Measurements from ENCODE around the gene PRR30. TPM values are rescaled to one million over a fixed set of nuclear protein-coding genes. Genes with fewer than 3 reads are reported as not detected.

PRR30 gene
- polyA plus RNA-seq, 1 of the 3 experiments (the other 2 are of a cell fraction): not detected

DNA sequence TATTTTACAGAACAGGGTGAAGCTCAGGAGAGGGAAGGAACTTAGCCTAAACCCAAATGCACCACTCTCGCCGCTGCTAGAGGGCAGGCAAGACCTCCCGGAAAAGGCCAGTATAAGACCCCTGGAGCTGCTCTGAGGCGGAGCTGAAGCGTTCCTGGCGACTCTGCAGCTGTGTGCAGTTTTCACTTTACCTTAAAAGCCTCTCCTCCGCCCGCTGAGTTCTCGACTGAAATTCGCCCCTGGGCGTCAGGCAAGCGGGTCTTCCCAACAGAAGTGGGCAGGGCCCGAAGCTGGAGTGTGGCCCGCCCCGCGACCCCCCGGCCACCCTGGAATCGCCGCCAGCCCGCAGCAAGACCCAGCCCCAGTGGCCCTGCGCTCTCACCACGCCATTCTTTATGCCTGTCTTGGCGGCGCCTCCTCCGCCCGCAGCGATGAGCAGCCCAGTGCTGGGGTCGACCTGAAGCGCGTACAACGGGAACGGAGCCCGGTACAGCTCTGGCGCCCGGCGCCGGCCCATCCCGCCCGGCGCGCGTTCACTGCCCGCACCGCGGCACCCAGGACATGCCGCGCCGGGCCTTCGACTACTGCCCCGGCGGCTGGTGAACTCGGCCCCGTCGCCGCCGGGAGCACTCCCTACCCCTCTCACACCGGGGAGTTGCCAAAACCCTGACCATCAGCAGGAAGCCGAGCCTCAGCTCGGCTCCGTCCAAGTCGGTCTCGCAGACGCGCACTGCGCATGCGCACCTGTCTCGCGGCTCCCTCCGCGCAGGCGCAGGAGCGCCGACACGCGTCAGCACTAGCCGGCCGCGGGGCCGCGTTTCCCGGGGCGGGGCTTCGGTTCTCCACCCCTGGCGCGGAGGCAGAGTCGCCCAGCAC lies 5.1 kb downstream of the PRR30 start, which contains the start of gene PREB (continued):
- TF ChIP-seq, protein P1, sequence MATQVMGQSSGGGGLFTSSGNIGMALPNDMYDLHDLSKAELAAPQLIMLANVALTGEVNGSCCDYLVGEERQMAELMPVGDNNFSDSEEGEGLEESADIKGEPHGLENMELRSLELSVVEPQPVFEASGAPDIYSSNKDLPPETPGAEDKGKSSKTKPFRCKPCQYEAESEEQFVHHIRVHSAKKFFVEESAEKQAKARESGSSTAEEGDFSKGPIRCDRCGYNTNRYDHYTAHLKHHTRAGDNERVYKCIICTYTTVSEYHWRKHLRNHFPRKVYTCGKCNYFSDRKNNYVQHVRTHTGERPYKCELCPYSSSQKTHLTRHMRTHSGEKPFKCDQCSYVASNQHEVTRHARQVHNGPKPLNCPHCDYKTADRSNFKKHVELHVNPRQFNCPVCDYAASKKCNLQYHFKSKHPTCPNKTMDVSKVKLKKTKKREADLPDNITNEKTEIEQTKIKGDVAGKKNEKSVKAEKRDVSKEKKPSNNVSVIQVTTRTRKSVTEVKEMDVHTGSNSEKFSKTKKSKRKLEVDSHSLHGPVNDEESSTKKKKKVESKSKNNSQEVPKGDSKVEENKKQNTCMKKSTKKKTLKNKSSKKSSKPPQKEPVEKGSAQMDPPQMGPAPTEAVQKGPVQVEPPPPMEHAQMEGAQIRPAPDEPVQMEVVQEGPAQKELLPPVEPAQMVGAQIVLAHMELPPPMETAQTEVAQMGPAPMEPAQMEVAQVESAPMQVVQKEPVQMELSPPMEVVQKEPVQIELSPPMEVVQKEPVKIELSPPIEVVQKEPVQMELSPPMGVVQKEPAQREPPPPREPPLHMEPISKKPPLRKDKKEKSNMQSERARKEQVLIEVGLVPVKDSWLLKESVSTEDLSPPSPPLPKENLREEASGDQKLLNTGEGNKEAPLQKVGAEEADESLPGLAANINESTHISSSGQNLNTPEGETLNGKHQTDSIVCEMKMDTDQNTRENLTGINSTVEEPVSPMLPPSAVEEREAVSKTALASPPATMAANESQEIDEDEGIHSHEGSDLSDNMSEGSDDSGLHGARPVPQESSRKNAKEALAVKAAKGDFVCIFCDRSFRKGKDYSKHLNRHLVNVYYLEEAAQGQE (IDR thresholded peaks at IDR 0.05; ENCODE audit: low read depth, low read length): no peak
- no peak for TF ChIP-seq FOSL2 (IDR thresholded peaks at IDR 0.05; ENCODE audit: borderline replicate concordance, low read depth)
- no peak for TF ChIP-seq EZH2phosphoT487 (IDR thresholded peaks at IDR 0.05; ENCODE audit: borderline replicate concordance, low read depth)
- no peak for TF ChIP-seq RXRA (IDR thresholded peaks at IDR 0.05; ENCODE audit: borderline replicate concordance, low read depth)
- no peak for TF ChIP-seq MEF2A (IDR thresholded peaks at IDR 0.05; ENCODE audit: borderline replicate concordance, low read depth)
- TF ChIP-seq, protein P2, sequence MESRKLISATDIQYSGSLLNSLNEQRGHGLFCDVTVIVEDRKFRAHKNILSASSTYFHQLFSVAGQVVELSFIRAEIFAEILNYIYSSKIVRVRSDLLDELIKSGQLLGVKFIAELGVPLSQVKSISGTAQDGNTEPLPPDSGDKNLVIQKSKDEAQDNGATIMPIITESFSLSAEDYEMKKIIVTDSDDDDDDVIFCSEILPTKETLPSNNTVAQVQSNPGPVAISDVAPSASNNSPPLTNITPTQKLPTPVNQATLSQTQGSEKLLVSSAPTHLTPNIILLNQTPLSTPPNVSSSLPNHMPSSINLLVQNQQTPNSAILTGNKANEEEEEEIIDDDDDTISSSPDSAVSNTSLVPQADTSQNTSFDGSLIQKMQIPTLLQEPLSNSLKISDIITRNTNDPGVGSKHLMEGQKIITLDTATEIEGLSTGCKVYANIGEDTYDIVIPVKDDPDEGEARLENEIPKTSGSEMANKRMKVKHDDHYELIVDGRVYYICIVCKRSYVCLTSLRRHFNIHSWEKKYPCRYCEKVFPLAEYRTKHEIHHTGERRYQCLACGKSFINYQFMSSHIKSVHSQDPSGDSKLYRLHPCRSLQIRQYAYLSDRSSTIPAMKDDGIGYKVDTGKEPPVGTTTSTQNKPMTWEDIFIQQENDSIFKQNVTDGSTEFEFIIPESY (IDR thresholded peaks at IDR 0.05; ENCODE audit: borderline replicate concordance, low read depth): no peak
- TF ChIP-seq NRF1 (IDR thresholded peaks at IDR 0.05; ENCODE audit: low read depth, low read length): peak; percentile 100
- no peak for TF ChIP-seq TAF1 (IDR thresholded peaks at IDR 0.05; ENCODE audit: borderline replicate concordance, low read depth, low read length)
- peak; percentile 42; the same call in 1 of the 2 replicates for TF ChIP-seq SIN3A (IDR thresholded peaks at IDR 0.05; ENCODE audit: borderline replicate concordance, low read depth, low read length)

DNA sequence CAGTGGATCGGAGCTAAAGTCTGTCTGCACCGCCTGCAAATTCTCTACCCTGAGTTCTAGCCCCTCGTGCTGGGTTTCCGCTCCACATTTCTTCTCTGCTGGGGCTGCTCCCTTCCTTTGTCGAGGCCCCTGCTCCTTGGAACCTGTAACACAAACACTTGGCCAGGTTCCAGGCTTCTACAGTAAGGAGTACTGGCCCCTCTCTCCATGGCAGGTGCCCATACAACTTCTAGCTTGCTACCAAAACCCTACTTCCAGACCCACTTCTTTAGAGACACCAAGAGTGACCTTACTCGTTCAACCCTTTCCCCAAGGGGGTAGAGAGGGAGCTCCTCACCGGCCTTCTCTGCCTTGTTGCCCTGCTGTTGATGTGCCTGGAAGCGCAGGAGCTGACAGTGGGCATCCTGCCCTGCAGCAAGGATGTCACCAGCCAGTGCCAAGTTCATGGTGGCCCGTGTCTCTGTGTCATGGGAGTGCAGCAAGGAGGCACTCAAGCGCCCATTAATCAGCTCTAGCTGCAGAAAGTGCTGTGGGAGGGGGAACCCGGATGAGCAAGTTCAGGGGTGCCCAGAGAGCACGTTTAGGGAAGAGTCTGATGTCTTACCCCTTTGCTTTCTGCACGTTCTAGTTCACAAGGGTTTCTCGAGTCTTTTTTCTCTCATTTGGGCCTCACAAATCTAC lies 5.9 kb downstream of the PRR30 start:
- peak overlapping the region; percentile 83 for H3K9ac ChIP-seq
- no peaks in the 10 kb centered on the region for H3K9me3 ChIP-seq
- no peaks in the 10 kb centered on the region for H3K27me3 ChIP-seq (ENCODE audit: insufficient read depth)
- no peaks in the 10 kb centered on the region for H3K9me2 ChIP-seq
- H3K4me3 ChIP-seq (ENCODE audit: low read depth in 2 of 2, low read length in 1 of 2): peak overlapping the region; percentile 94 to 97
- H3F3A ChIP-seq (replicated peaks; ENCODE audit: insufficient read depth): no peaks in the 10 kb centered on the region
- H3K36me3 ChIP-seq (replicated peaks in 1 of 2; ENCODE audit: control insufficient read depth in 1 of 2, insufficient read depth in 2 of 2, low read length in 1 of 2): peaks cover 9 to 32% of the 10 kb centered on the region in 2 experiments
- peaks cover 21% of the 10 kb centered on the region for H3K79me2 ChIP-seq (ENCODE audit: insufficient read depth)
- DNase-seq: peak; percentile 55
- POLR2A ChIA-PET: interaction anchor here (0.8 to 2.6 kb wide), 6 partner anchors 10 to 58 kb away, joined by 3 to 18 read pairs (median 4); partner anchors contain the start of genes ABHD1, CGREF1 and KHK
- H3K4me1 ChIP-seq (ENCODE audit: control insufficient read depth in 1 of 2, insufficient read depth in 2 of 2, low read depth in 1 of 2, low read length in 1 of 2): peaks cover 7 to 14% of the 10 kb centered on the region in 2 experiments; a peak in 3 of 4 replicates
- H2AFZ ChIP-seq (ENCODE audit: low read depth): no peak overlapping the region
- H4K20me1 ChIP-seq (ENCODE audit: insufficient read depth): peaks cover 9% of the 10 kb centered on the region; the same call in 1 of the 2 replicates
- H3K4me2 ChIP-seq: peak overlapping the region; percentile 91
- whole genome bisulfite sequencing (ENCODE audit: low lambda C conversion rate): 49% methylated on average over 14 of the region's 14 CpGs
- CTCF ChIA-PET: interaction anchor here (0.8 to 6.3 kb wide), 23 partner anchors 9 to 174 kb away, joined by 3 to 43 read pairs (median 4); partner anchors contain the start of genes ABHD1, CGREF1, EMILIN1 and TCF23
- H3K27ac ChIP-seq (ENCODE audit: low read depth in 2 of 2, low read length in 1 of 2): no peak overlapping the region; a peak in 1 of 4 replicates
- no peak for TF ChIP-seq POLR2AphosphoS5 (IDR thresholded peaks at IDR 0.05; ENCODE audit: low read depth, low read length)
- no peak for TF ChIP-seq FOXM1 (IDR thresholded peaks at IDR 0.05; ENCODE audit: low read depth)
- no peak for TF ChIP-seq JUND (IDR thresholded peaks at IDR 0.05)
- TF ChIP-seq EP300 (IDR thresholded peaks at IDR 0.05; ENCODE audit: borderline replicate concordance in 1 of 2, low read depth in 1 of 2, low read length in 1 of 2): no peak
- no peak for TF ChIP-seq ELF1 (IDR thresholded peaks at IDR 0.05)
- TF ChIP-seq NRF1 (IDR thresholded peaks at IDR 0.05; ENCODE audit: low read depth, low read length): no peak
- TF ChIP-seq MXI1 (IDR thresholded peaks at IDR 0.05; ENCODE audit: low read depth, low read length): no peak
- TF ChIP-seq RXRA (IDR thresholded peaks at IDR 0.05; ENCODE audit: borderline replicate concordance, low read depth): no peak
- TF ChIP-seq, protein P3, sequence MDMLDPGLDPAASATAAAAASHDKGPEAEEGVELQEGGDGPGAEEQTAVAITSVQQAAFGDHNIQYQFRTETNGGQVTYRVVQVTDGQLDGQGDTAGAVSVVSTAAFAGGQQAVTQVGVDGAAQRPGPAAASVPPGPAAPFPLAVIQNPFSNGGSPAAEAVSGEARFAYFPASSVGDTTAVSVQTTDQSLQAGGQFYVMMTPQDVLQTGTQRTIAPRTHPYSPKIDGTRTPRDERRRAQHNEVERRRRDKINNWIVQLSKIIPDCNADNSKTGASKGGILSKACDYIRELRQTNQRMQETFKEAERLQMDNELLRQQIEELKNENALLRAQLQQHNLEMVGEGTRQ (IDR thresholded peaks at IDR 0.05; ENCODE audit: borderline replicate concordance, low read depth, low read length): no peak
- TF ChIP-seq CHD2 (IDR thresholded peaks at IDR 0.05; ENCODE audit: low read length, partially characterized antibody): no peak
- no peak for TF ChIP-seq GABPA (IDR thresholded peaks at IDR 0.05; ENCODE audit: low read depth)
- TF ChIP-seq, protein P4, sequence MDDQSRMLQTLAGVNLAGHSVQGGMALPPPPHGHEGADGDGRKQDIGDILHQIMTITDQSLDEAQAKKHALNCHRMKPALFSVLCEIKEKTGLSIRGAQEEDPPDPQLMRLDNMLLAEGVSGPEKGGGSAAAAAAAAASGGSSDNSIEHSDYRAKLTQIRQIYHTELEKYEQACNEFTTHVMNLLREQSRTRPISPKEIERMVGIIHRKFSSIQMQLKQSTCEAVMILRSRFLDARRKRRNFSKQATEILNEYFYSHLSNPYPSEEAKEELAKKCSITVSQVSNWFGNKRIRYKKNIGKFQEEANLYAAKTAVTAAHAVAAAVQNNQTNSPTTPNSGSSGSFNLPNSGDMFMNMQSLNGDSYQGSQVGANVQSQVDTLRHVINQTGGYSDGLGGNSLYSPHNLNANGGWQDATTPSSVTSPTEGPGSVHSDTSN (IDR thresholded peaks at IDR 0.05): no peak
- TF ChIP-seq TAF1 (IDR thresholded peaks at IDR 0.05; ENCODE audit: borderline replicate concordance, low read depth, low read length): no peak

Data from SK-N-SH (cell line).